Activated effector memory CD4-positive, alpha-beta T cell treated with anti-CD3 and anti-CD28 coated beads, Interleukin-2, amount 50 U/mL, for 16 hours (primary cell): ENCODE measurements around the gene SNRK.
A peak's percentile ranks its signal among the peaks of the same experiment; 100 is the strongest.
"Not testable (repeated sequence)": the region's sequence is repeated elsewhere in the genome, so short reads cannot be mapped to it uniquely, and the experiment has no call there.

Experiments
- DNase-seq: peaks from one replicate; pipeline ENCODE4 v3.0.0-alpha.2; 2020

Gene SNRK

DNA sequence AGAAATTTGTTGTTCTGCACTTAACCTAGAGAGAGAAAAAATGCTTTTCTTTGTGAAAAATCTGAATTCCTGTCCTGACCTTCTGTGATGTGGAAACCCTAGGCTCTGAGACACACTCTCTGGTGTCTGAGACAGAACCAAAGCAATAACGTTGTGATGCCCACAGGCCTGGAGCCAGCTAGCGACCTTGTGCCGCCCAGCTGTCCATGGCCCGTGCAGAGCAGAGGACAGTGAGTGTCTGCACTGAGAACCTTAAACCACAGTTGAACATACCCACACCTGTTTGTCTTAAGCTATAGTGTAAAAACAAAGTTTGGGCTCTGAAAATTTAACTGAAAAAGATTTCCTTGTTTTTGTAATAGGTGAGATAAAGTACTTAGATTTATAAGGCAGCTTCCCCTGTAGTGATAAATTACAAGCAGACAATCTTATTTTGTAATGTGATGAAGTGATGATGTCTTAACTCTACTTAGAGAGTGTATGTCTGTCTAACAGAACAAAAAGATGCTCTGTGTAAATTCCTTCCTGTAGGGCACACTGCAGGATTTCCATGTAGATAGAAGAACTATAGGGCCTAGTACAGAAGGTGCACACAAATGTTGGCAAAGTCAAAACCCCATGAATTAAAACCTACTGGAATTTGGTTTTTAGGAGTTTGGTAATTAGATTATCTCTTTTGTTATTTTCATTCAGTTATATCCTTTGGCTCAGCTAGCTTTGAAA lies 62.7 kb downstream of the SNRK start:
- DNase-seq: no peak

DNA sequence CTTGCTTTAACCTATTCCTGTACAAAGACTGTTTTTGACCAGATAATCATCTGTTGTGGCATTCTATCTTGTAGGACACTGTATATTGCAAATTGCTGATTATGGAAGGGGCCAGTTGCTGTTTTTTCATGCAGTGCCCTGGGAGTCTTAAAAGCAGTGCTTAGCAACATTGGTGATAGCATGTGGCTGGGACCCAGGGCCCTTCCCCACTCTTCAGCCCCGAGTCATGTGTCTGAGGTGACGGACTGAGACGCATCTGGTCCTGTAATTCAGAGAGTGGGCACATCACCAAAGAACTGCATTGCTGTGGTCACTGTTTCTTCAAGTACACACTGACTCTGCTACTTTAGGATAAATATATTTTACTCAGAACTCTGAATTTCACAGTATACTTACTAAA lies 63.4 kb downstream of the SNRK start:
- no peak for DNase-seq

DNA sequence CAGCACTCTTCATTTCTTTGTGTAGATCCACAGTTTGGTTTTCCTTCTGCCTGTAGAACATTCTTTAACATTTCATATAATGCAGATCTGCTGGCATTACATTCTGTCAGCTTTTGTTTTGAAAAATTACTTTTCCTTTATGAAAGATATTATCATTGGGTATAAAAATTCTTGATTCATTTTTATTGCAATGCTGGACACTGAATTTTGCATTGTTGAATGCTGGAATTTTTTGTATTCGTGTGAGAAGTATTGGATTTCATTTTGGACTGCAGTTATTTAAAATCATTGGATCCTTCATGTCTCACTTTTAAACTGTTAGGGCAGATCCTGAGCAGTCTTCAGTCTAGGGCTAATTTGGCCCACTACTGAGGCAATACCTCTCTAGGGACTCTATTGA lies 67.1 kb downstream of the SNRK start:
- no peak for DNase-seq

GRCh38 chr3:43353923-43354670 lies 67.8 kb downstream of the SNRK start:
- DNase-seq: no peak

GRCh38 chr3:43356033-43356432 lies 69.7 kb downstream of the SNRK start:
- not testable (repeated sequence) for DNase-seq

GRCh38 chr3:43361077-43361476 lies 74.7 kb downstream of the SNRK start:
- DNase-seq: no peak

DNA sequence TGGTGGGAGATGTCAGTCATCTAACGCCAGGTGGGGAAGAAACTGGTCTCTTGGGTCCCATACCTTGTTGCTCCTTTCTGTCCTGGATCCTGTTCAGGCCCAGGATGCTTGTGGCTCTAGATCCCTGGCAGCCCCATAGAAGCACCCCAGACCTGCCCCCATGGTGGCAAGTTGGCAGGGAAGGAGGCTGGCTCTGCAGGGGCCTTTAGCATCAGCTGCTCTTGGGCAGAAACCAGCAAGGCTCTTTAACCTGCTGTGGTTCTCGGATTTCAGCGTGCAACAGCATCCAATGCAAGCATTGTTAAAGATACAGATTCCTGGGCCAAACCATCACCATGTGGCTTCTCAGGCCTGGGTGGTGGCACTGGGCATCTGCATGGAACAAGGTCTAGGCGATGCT lies 75.8 kb downstream of the SNRK start:
- peak; percentile 36 for DNase-seq

- peak; percentile 53 for DNase-seq
Measured at GRCh38 chr3:43362961-43363360, 76.6 kb downstream of the SNRK start.

DNA sequence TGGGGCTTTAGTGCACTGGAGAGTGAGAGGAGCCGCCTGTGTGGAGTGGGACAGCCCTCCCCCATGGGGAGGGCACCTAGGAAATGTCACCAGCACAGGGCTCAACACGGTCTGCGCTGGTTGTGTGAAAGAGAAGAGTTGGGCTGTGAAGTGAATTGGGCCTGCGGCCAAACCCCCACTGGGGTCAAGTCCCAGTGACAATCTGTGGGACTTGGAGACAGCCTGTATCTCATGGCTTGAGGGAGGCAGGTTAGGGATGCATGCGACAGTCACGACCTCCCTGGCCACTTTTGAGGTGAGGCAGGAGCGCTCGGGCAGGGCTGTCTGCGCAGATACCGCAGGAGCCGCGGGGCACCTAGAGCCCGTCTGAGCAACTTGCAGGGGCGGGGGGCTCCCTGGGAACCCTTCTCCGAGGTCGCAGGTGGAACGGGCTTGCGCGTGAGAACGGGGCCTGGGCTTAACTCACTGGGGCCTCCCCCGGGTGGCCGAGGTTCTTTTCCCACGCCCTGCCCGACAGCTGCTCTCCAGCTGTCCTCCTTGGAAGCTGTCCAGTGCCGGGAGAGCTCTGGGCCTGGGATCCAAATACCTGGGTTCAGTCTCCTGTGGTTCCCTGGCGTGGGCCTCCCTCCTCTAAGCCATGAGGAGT lies 77.4 kb downstream of the SNRK start:
- DNase-seq: peak; percentile 55

DNA sequence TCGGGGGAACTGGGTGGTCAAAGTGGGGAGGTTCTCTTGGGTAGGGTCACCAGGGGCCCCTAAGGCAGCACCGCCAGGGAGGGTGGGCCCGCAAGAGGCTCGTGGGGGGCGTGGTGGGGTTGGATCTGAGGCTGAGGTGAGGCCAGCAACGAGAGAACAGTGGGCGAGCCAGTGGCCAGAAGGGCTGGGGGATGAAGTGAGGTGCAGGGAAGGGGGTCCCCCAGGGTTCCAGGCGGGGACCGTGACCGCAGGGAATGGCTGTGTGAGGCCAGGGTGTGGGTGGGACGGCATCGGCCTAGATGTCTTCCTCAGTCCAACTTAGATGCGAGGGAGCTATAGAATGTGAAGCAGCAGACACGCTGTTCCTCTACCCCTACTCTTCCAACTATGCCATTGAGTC lies 78.2 kb downstream of the SNRK start:
- DNase-seq: peak; percentile 22

GRCh38 chr3:43364926-43365325 lies 78.6 kb downstream of the SNRK start:
- DNase-seq: peak; percentile 58

DNA sequence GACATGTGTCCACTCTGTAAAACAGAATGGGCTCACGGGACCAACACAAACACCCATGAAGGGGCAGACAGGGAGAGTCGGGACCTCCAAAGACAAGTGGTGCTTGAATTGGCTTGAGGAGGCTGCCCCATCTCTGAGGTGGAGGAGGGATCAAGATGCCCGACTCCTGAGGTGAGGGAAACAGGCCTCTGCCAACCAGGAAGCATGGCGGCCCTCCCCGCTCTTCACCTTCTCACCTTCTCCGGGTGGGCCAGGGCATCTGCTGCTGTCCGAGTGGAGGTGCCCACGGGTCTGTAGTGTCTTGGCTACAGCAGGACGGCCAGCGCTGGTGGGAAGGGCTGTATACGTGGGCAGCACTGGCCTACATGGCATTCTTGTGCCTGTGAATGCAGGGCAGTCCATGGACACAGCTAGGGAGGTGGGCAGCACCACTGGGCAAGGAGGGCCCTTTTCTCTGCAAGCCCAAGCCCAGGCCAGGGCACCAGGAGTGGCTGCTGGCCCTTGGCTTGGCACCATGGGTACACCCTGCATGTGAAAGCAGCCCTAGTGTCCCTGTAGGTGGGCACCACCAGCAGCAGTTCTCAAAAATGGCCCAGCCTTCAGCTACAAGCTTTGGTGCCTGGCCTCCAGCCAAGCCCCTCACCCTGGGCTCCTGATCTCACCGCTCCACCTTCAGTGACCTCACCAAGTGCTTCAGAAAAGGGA lies 79.4 kb downstream of the SNRK start:
- DNase-seq: peak; percentile 52

GRCh38 chr3:43366481-43366880 lies 80.1 kb downstream of the SNRK start:
- peak; percentile 54 for DNase-seq

DNA sequence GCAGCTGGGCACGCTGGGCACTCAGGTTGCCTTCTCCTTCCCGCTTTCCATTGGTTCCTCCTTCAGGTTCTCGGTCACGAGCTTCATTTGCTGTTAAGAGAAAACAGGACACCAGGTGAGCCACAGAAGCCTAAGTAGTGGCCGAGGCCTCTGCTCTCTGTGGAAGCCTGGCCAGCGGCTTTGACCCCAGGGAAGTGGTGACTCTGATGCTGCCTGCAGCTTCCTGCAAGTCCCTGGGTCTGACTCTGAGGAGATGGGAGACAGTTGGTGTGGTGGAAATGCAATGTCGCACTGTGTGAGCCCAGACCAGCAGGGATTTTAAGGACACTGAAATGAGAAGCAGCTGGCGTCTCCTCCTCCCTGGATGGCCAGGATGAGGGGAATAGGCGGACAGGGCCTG lies 80.5 kb downstream of the SNRK start:
- peak; percentile 41 for DNase-seq

DNA sequence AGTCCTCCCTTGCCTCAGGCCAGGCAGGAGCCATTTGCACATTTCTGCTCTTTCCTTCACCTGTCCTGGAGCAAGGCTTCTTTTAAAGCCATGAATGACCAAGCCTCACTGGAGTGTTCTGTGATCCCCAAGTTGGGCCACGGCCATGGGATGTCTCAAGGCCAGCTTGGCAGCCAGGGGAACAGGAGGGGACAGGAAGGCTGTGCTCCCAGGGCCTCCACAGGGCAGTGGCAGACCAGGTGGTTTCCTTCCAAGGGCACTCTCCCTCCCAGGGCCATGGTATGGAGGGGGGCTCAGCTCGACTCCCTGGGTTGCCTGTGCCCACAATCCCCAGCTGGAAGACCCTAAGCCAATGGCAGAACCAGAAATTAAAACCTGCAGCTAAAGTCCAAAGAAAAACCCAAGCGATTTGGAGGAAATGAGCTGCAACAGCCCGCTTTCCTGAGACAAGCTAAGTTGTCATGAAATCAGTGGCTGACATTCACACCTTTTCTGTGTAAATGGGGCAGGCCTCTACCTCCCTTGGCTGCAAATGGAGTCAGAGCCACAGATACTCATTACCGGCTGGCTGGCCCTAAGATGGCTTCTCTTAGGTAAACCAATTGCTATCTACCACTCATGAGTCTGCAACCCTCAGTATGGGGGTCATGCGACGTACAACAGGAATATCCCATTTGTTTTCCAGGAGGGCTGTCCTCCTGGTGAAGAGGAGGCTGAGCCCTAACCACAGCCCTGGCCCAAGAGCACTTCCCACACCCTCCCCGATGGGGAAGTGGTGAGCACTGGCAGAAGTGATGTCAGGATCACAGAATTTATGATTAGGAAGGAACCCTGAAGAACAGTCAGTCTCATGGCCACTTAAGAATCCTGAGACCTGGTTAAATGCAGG lies 83.3 kb downstream of the SNRK start:
- peak; percentile 56 for DNase-seq

DNA sequence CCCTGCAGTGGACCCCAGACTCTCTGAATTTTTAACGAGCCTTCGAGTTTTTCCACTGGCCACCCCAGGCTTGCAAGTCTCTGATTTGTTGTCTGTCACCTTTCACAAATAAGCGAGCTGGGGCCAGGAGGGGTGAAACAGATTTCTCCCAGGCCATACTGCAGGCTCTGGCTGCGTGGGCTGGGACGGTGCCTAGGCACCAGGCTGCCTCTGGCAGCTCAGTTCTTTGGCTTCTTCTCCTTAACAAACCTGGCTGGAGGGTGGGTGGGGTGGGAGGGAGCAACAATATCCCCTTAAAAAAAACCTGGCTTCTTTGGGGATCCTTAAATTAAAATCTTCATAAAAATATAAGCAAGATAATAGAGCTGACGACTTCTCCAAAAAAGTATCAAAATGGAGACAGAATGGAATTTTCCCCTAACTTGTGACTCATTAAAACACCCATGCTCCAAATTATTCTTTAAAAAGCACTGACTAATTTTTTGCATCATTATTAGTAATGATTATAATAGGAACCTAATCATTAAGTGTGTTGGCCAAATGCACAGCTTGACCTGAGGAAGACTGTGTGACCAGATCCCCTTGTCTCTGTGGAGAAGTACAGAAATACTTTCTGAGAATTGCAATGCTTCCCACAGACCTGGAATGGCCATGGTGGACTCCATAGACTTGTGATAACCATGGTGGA lies 84.1 kb downstream of the SNRK start:
- no peak for DNase-seq

- no peak for DNase-seq
Measured at GRCh38 chr3:43371494-43371893, 85.2 kb downstream of the SNRK start.

DNA sequence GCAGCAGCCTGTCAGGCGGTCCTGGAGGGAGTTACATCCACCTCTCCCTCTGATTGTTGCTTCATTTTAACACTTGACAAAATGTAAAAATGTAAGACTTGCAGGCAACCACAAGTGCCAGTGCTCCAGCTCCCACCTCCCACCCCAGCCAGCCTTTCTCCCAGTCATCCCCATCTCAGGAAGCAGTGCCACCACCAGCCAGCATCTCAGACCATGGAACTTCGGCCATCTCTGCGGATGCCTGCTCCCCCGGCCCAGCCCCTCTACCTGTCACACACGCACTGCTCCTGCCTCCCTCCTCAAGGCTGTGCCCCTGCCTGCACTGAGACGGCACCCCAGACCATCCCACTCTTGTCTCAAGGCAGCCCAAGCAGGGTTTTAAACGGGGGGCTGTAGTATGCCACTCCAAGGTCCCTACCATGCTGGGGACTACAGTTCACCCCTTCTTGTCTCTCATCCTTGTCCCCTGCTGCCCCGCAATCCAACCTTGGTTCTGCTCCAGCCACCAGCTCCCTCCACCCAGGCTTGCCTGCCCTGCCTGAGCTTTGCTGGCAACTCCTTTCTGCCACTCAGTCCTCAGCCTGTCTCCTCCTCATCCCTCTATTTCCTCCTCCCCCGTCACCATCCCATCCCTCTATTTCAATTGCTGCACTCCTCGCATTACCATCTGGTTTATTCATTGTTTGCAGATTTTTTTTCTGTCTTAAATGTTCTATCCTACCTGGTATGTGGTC lies 85.8 kb downstream of the SNRK start:
- DNase-seq: peak; percentile 34

DNA sequence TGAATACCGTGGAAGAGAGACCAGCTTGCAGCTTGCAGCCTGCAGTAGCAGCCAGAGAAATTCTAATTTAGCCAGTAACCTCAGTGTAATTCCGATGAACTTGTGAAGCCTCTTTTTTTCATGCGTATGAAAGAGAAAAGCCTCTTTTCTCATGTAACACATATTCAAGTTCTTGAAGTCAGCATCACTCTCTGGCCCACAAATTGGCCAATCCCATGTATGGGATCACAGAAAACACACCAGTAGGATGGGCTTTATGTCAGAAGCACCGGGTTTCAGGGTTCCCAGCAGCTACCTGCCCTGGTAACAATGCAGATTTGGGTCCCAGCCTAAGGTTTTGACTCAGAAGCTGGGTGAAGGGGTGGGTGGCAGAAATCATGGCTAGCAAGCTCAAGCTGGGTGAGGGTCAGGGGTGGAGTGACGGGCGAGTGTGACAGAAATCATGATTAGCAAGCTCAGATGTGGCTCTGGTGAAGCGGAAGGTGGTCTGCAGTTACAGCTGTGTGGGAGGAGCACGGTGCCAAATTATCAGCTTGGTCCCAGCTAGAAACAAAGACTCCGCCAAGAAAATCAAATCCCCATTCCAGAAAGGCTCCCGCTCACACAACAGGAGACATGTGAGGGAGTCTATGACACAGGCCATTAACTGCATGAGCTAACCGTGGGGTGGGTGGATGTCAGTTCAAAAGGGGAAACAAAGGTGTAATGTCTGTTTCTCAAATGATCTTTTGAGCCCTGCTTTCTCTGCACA lies 86.6 kb downstream of the SNRK start:
- DNase-seq: no peak

DNA sequence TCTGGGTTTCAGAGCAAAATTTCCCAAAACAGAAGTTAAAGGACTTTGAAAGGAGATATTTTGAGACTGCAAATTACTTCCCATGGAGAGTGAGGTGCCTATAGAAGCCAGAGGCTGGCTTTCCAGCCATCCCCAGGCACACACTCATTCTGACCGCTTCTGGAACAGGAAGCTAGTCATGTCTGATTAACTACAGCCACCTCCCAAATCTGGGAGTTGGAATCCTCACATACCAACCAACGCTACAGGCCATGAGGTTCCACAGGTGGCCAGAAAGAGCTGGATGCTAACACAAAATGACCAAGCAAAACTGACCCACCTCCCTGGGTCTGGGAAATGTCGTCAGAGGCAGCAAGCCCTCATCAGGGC lies 87.2 kb downstream of the SNRK start:
- no peak for DNase-seq
